GM21515 (cell line): ENCODE data around the gene PLCB1.

ENCODE experiments used
- ATAC-seq: cut with Tn5 transposase; IDR thresholded peaks from one replicate; pipeline ENCODE4 v1.9.1; 2021; ENCODE audit not compliant: unreplicated experiment

PLCB1 gene

GRCh38 chr20:8912096-8912495 is 780.0 kb downstream of the PLCB1 start:
- no peak for ATAC-seq

- ATAC-seq = no peak
Measured at GRCh38 chr20:8912731-8913130, 780.7 kb downstream of the PLCB1 start.

GRCh38 chr20:8913456-8913855 is 781.4 kb downstream of the PLCB1 start:
- no peak for ATAC-seq

- ATAC-seq = no peak
Measured at GRCh38 chr20:8914421-8914820, 782.4 kb downstream of the PLCB1 start.

DNA sequence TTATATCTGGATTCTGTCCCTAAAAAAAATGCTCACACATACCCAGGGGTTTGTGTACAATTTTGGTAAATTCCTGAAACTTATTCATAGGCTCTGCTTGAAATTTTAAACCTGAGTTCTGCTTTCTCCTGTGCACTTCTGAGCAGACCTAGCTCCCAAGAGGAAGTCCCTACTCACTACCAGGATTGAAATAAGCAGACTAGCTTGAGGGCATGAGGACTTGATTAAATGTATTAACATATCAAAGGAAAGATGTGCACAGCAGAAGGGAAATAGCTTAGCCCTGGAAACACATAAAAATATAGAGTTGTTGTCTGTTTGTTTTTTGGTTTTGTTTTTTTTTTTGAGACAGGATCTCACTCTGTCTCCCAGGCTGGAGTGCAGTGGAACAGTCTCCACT is 785.0 kb downstream of the PLCB1 start:
- no peak for ATAC-seq

GRCh38 chr20:8918145-8918544 is 786.1 kb downstream of the PLCB1 start:
- no peak for ATAC-seq

- no peak for ATAC-seq
Measured at GRCh38 chr20:8924539-8924938, 792.5 kb downstream of the PLCB1 start.

DNA sequence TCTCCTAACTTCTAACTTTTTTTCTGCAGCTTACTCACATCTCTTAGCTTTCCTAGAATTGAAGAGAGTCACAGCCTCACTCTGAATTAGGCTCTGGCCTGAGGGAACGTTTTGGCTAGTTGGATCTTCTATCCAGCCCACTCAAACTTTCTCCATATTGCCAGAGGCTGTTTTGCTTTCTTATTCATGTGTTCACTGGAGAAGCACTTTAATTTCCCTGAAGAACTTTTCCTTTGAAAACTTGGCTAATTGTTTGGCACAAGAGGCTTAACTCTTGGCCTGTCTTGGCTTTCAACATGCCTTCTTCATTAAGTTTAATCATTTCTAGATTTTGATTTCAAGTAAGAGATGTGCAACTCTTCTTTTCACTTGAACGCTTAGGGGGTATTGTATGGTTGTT is 798.7 kb downstream of the PLCB1 start:
- ATAC-seq = no peak

GRCh38 chr20:8932192-8933165 is 800.4 kb downstream of the PLCB1 start:
- no peak for ATAC-seq

DNA sequence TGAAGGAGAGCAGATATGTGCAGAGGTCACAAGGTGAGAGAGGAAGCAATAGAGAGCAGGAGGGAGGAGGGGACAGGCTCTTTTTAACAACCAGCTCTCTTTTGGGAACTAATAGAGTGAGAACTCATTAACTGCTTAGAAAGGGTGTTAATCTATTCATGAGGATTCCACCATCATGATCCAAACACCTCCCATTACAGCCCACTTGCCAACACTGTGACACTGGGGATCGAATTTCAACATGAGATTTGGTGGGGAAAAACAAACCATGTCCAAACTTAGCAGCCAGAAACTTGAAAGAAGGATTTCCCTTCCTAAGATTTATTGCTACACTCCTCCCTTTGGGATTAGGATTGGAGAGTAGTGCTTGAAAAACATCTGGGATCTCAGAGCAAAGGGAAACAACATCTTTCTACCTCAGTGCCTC is 801.3 kb downstream of the PLCB1 start:
- ATAC-seq = no peak

GRCh38 chr20:8934362-8934761 is 802.3 kb downstream of the PLCB1 start:
- ATAC-seq = no peak
